ENCODE measurements around the gene CABLES1.

CABLES1 gene

DNA sequence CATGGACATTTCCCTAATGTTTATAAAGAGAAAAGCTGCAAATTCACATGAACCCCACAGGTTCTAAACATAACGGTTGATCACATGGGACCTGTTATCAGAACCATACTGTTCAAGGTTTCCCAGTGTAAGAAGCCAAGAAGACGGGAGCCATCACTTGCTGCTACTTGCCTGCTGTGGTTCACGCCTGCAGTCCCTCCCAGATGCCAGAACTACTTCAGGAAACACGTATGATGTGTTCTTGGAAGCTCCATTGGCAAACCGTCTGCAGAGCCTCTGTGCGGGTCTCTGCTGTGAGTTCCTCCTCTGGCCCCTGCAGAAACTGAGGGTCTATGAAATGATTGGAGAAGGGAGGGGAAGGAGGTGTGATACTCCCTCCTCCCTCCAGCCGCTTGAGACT, 75.2 kb downstream of the CABLES1 start:
- in situ Hi-C loops (cut with MboI; ENCODE audit: low sequenced_read_pairs), result no loop called here

- in situ Hi-C loops (cut with MboI; ENCODE audit: low sequenced_read_pairs), result no loop called here
Measured at GRCh38 chr18:23211146-23211545, 75.9 kb downstream of the CABLES1 start.

- in situ Hi-C loops (cut with MboI; ENCODE audit: low sequenced_read_pairs), result no loop called here
Measured at GRCh38 chr18:23212161-23212560, 76.9 kb downstream of the CABLES1 start.

GRCh38 chr18:23213200-23213599, 77.9 kb downstream of the CABLES1 start:
- in situ Hi-C loops (cut with MboI; ENCODE audit: low sequenced_read_pairs), result no loop called here

DNA sequence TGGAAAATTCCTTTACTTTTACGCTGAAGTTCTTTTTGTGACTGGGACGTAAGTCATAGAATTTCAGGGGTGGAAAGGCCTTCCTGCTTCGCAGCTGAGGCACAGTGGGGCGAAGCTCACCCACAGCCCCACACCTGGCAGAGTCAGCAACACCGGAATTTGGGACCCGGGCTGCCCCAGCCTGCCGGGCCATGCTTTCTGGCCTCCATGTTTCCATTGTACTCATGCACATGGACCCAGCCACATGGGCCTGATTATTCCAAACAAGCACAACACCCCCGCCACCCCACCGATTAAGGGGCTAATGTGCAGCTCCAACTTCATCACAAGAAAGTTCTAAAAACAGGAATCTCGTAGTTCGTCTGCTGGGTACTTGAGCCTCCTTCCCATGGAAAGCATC, 82.5 kb downstream of the CABLES1 start:
- in situ Hi-C loops (cut with MboI; ENCODE audit: low sequenced_read_pairs), result no loop called here

DNA sequence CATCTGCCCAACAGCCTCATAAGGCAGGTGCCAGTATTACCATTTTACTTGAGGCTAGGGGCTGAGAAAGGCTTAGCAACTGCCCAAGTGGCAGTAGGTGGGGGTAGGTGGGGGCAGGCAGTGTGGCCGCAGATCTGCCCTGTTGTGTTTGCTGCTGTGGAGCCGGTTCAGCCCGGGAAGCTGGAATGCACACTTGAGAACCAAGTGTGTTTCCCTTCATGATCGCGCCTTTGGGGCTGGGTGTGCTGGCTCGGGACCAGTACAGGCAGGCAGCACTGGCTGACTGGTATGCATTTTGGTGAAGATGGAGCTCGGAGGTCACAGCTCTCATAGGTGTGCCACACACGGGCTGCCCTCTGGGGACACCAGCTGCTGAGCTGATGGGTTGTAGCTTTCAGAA, 85.1 kb downstream of the CABLES1 start:
- in situ Hi-C loops (cut with MboI; ENCODE audit: low sequenced_read_pairs), result no loop called here

GRCh38 chr18:23223641-23224040, 88.4 kb downstream of the CABLES1 start:
- in situ Hi-C loops (cut with MboI; ENCODE audit: low sequenced_read_pairs), result no loop called here

DNA sequence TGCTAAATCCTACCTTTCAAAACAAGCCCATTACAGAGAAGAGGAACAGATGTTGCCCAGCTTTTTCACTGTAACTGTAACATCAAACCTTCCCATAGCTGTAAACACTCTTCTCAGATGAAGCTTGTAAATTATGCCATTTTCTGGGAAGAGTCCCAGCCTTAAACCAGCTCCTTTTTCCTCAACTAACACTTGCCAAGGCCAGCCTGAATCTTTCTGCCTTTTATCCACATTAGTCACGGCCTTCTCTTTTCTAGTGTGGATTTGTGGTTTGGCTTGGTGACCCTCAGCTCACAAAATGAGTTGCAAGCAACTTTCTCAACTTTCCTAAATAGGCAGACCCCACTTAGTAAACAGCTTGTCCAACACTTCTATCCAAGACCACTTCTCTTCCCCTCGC, 90.2 kb downstream of the CABLES1 start:
- in situ Hi-C loops (cut with MboI; ENCODE audit: low sequenced_read_pairs), result loop anchor here (25.0 kb wide), 1 partner anchor 88 kb away; the partner anchor contains the start of gene CABLES1

DNA sequence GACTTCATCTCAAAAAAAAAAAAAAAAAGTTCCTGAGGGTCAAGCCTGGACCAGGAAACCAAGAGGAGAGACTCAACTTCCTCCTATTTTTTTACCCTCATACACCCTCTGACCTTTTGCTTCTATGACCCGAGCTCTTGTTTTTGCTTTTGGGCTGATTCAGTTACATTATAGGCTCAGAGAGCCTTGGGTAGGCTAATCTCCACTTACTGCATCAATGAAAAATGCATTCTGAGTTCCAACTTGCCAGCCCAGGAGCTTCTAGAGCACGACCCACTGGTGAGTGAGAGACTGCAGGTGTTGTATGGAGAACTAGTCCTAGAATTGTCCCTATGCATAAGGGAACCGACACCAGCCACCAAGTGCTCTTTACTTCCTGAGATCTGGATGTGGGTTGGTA, 91.1 kb downstream of the CABLES1 start:
- in situ Hi-C loops (cut with MboI; ENCODE audit: low sequenced_read_pairs), result loop anchor here (25.0 kb wide), 1 partner anchor 89 kb away; the partner anchor contains the start of gene CABLES1

- in situ Hi-C loops (cut with MboI; ENCODE audit: low sequenced_read_pairs), result loop anchor here (25.0 kb wide), 1 partner anchor 90 kb away; the partner anchor contains the start of gene CABLES1
Measured at GRCh38 chr18:23226930-23227725, 91.8 kb downstream of the CABLES1 start.

- in situ Hi-C loops (cut with MboI; ENCODE audit: low sequenced_read_pairs), result loop anchor here (25.0 kb wide), 1 partner anchor 90 kb away; the partner anchor contains the start of gene CABLES1
Measured at GRCh38 chr18:23227726-23228070, 92.4 kb downstream of the CABLES1 start.

GRCh38 chr18:23228102-23229061, 93.1 kb downstream of the CABLES1 start:
- in situ Hi-C loops (cut with MboI; ENCODE audit: low sequenced_read_pairs), result loop anchor here (25.0 kb wide), 1 partner anchor 91 kb away; the partner anchor contains the start of gene CABLES1

DNA sequence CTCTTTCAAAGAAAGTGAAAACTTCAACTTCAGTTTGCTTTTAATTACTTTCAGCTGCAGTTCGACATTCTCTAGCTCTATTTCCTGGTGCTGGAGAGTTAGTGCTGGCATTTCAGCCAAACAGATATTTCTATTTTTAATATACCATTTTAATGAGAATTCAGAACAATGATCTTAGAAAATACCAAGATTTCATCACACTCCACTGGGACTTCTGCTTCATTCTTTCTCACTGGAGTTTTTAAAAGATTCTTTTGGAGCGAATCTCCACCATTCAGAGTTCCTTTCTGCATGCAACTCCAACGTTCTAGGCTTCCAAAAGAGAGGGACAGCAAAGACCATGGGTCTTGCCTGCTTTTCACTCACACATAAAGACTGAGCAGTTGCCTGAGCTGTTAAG, 94.2 kb downstream of the CABLES1 start:
- in situ Hi-C loops (cut with MboI; ENCODE audit: low sequenced_read_pairs), result loop anchor here (25.0 kb wide), 1 partner anchor 92 kb away; the partner anchor contains the start of gene CABLES1

DNA sequence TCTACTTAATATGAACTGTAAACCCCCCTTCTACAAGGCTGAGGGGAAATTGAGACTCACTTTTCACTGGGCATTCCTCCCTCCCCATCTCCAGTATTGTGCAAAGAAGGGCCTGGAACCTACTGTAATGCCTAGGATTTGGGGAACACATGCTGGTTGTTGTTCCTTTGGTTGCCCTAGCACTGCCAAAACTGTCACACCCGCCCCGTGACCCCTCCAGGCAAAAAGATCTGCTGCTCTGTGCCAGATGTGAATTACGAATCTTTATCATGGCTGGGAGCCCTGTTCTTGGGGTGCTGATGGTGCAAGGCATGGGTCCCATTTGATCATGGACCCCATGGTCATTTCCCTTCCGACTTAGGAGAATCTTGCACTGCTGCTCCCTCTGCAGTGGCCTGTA, 95.4 kb downstream of the CABLES1 start:
- in situ Hi-C loops (cut with MboI; ENCODE audit: low sequenced_read_pairs), result loop anchor here (25.0 kb wide), 1 partner anchor 93 kb away; the partner anchor contains the start of gene CABLES1

DNA sequence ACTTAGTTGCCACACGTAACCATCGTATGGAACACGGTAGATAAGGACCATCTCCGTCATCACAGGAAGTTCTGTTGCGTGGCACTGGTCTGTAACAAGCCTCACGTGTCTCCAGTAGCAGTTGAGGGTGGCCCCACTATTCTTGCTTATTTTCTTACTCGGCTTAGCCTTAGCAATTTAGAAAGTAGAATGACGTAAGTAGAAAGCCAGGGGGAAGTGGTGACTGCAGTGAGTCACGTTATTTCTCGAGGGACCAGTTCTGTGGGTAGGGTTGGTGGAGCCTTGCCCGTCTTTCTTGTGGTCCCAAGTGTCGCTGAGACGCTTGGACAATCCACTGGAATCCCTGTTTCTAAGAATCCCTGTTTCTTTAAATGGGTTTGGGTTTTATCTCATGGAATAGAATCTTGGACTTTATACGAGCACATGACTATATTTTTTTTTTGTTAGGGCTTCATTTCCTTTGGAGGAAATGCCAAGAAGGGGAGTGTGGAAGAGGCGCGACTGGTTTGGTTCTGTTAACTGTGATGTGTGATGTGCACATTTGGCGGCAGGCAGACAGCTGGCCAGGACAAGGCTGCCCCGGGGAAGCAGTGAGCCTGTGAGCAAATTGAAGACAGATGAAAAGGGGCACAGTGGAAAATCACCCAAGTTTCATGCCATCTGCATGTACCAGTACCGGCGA, 96.2 kb downstream of the CABLES1 start:
- in situ Hi-C loops (cut with MboI; ENCODE audit: low sequenced_read_pairs), result loop anchor here (25.0 kb wide), 1 partner anchor 94 kb away; the partner anchor contains the start of gene CABLES1

- in situ Hi-C loops (cut with MboI; ENCODE audit: low sequenced_read_pairs), result loop anchor here (25.0 kb wide), 1 partner anchor 95 kb away; the partner anchor contains the start of gene CABLES1
Measured at GRCh38 chr18:23232331-23232730, 97.0 kb downstream of the CABLES1 start.

DNA sequence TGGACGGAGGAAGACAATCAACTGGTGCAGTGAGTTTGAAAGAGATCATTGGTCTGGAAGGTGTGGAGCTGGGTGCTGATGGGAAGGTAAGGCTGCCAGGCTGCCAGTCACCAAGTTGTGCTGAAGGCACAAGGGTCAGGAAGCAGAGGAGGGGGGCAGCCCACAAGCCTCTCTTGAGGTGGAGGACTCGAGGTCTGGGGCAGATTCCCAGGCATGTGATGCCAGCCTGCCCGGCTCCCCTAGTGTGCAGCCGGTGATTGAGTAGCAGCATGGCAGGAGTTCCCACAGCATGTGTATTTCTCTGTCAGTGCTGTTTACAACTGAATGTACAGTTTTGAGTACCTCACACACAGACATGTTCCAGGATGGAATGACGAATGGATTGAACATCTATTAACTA, 99.3 kb downstream of the CABLES1 start:
- in situ Hi-C loops (cut with MboI; ENCODE audit: low sequenced_read_pairs), result loop anchor here (25.0 kb wide), 1 partner anchor 97 kb away; the partner anchor contains the start of gene CABLES1

- in situ Hi-C loops (cut with MboI; ENCODE audit: low sequenced_read_pairs), result loop anchor here (25.0 kb wide), 1 partner anchor 98 kb away; the partner anchor contains the start of gene CABLES1
Measured at GRCh38 chr18:23235336-23235735, 100.1 kb downstream of the CABLES1 start.

- in situ Hi-C loops (cut with MboI; ENCODE audit: low sequenced_read_pairs), result loop anchor here (25.0 kb wide), 1 partner anchor 99 kb away; the partner anchor contains the start of gene CABLES1
Measured at GRCh38 chr18:23235860-23236259, 100.6 kb downstream of the CABLES1 start.

GRCh38 chr18:23236876-23237468, 101.7 kb downstream of the CABLES1 start:
- in situ Hi-C loops (cut with MboI; ENCODE audit: low sequenced_read_pairs), result loop anchor here (25.0 kb wide), 1 partner anchor 100 kb away; the partner anchor contains the start of gene CABLES1

All from HL-60/S4 treated with phorbol 12-myristate 13-acetate at 8.2 ng/mL for 4 days and 3 days (cell line).